Measurements from ENCODE around the gene CALML6.

DNA sequence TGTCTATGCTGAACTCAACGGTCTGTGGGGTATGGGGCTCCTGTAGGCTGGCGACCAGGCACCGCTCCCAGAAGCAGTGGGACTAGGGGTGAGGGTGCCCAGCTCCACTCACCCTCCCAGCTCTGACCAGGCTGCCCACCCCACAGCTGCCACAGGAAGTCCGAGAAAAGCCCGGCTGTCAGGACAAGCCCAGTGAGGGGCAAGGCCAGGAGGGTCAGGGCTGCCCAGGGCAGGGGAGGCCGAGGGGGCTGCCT lies 7.6 kb downstream of the CALML6 start:
- TF ChIP-seq, protein P1, sequence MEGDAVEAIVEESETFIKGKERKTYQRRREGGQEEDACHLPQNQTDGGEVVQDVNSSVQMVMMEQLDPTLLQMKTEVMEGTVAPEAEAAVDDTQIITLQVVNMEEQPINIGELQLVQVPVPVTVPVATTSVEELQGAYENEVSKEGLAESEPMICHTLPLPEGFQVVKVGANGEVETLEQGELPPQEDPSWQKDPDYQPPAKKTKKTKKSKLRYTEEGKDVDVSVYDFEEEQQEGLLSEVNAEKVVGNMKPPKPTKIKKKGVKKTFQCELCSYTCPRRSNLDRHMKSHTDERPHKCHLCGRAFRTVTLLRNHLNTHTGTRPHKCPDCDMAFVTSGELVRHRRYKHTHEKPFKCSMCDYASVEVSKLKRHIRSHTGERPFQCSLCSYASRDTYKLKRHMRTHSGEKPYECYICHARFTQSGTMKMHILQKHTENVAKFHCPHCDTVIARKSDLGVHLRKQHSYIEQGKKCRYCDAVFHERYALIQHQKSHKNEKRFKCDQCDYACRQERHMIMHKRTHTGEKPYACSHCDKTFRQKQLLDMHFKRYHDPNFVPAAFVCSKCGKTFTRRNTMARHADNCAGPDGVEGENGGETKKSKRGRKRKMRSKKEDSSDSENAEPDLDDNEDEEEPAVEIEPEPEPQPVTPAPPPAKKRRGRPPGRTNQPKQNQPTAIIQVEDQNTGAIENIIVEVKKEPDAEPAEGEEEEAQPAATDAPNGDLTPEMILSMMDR (IDR thresholded peaks at IDR 0.05; ENCODE audit: low read length), result no peak
- TF ChIP-seq EZH2 (optimal IDR thresholded peaks at IDR 0.05; ENCODE audit: low read depth, low read length) (no peak), EZH2phosphoT487 (IDR thresholded peaks at IDR 0.05; ENCODE audit: low read length) (no peak)

Data from MM.1S (cell line).